ENCODE data around the gene GRIN1. TPM values are rescaled to one million over a fixed set of nuclear protein-coding genes. Genes with fewer than 3 reads are reported as not detected.

Gene GRIN1
- total and polyA plus RNA-seq, 10 of the 15 experiments (the other 5 are each of a cell fraction or from before 2014, with no cell fraction given) = 0.05 to 0.10 (median 0.06) TPM; not detected in 6

GRCh38 chr9:137188490-137189296 is 49.7 kb downstream of the GRIN1 start, which contains the start of the genes ANAPC2 and SSNA1 (continued):
- peak; percentile 72 for TF ChIP-seq ZNF592 (IDR thresholded peaks at IDR 0.05)
- TF ChIP-seq, protein P1, sequence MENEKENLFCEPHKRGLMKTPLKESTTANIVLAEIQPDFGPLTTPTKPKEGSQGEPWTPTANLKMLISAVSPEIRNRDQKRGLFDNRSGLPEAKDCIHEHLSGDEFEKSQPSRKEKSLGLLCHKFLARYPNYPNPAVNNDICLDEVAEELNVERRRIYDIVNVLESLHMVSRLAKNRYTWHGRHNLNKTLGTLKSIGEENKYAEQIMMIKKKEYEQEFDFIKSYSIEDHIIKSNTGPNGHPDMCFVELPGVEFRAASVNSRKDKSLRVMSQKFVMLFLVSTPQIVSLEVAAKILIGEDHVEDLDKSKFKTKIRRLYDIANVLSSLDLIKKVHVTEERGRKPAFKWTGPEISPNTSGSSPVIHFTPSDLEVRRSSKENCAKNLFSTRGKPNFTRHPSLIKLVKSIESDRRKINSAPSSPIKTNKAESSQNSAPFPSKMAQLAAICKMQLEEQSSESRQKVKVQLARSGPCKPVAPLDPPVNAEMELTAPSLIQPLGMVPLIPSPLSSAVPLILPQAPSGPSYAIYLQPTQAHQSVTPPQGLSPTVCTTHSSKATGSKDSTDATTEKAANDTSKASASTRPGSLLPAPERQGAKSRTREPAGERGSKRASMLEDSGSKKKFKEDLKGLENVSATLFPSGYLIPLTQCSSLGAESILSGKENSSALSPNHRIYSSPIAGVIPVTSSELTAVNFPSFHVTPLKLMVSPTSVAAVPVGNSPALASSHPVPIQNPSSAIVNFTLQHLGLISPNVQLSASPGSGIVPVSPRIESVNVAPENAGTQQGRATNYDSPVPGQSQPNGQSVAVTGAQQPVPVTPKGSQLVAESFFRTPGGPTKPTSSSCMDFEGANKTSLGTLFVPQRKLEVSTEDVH (IDR thresholded peaks at IDR 0.05; ENCODE audit: low read depth, partially characterized antibody) = no peak
- peak; percentile 81 for TF ChIP-seq SP1 (IDR thresholded peaks at IDR 0.05; ENCODE audit: low read depth, low read length)
- TF ChIP-seq HSF1 (IDR thresholded peaks at IDR 0.05; ENCODE audit: low read depth, low read length) = 0 out of 2 replicates have a peak, but pooled peaks have one; percentile 60
- no peak for TF ChIP-seq ASH2L (IDR thresholded peaks at IDR 0.05; ENCODE audit: borderline replicate concordance, low read depth)
- TF ChIP-seq, protein P2, sequence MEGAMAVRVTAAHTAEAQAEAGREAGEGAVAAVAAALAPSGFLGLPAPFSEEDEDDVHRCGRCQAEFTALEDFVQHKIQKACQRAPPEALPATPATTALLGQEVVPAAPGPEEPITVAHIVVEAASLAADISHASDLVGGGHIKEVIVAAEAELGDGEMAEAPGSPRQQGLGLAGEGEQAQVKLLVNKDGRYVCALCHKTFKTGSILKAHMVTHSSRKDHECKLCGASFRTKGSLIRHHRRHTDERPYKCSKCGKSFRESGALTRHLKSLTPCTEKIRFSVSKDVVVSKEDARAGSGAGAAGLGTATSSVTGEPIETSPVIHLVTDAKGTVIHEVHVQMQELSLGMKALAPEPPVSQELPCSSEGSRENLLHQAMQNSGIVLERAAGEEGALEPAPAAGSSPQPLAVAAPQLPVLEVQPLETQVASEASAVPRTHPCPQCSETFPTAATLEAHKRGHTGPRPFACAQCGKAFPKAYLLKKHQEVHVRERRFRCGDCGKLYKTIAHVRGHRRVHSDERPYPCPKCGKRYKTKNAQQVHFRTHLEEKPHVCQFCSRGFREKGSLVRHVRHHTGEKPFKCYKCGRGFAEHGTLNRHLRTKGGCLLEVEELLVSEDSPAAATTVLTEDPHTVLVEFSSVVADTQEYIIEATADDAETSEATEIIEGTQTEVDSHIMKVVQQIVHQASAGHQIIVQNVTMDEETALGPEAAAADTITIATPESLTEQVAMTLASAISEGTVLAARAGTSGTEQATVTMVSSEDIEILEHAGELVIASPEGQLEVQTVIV (IDR thresholded peaks at IDR 0.05; ENCODE audit: borderline replicate concordance, partially characterized antibody) = peak; percentile 35
- TF ChIP-seq, protein P3, sequence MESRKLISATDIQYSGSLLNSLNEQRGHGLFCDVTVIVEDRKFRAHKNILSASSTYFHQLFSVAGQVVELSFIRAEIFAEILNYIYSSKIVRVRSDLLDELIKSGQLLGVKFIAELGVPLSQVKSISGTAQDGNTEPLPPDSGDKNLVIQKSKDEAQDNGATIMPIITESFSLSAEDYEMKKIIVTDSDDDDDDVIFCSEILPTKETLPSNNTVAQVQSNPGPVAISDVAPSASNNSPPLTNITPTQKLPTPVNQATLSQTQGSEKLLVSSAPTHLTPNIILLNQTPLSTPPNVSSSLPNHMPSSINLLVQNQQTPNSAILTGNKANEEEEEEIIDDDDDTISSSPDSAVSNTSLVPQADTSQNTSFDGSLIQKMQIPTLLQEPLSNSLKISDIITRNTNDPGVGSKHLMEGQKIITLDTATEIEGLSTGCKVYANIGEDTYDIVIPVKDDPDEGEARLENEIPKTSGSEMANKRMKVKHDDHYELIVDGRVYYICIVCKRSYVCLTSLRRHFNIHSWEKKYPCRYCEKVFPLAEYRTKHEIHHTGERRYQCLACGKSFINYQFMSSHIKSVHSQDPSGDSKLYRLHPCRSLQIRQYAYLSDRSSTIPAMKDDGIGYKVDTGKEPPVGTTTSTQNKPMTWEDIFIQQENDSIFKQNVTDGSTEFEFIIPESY (IDR thresholded peaks at IDR 0.05) = no peak
- TF ChIP-seq ZNF274 (IDR thresholded peaks at IDR 0.05; ENCODE audit: insufficient read depth, insufficient read length) = no peak
- TF ChIP-seq CBX5 (IDR thresholded peaks at IDR 0.05; ENCODE audit: low read depth) = no peak
- TF ChIP-seq CREM (IDR thresholded peaks at IDR 0.05; ENCODE audit: low read depth) = peak; percentile 100
- peak; percentile 40 for TF ChIP-seq SMC3 (IDR thresholded peaks at IDR 0.05; ENCODE audit: borderline replicate concordance, low read length)
- TF ChIP-seq SRF (IDR thresholded peaks at IDR 0.05; ENCODE audit: low read depth in 2 of 2, low read length in 2 of 2) = peak; percentile 90 to 98
